SU-DHL-6 (cell line): Measurements from ENCODE around the gene MAP3K19.

Experiments used
- CTCF ChIP-seq: fragments of 200-600 bp; sonication (generic); IDR thresholded peaks from one replicate; pipeline ENCODE4 v1.5.1; 2017; ENCODE audit warnings: antibody characterized with exemption, mild to moderate bottlenecking, low read length, moderate library complexity; ENCODE audit not compliant: insufficient read depth, poor library complexity, severe bottlenecking
- EZH2phosphoT487 ChIP-seq: fragments of 200-600 bp; sonication (generic), shearing (Covaris generic); conservative IDR thresholded peaks from 2 replicates; pipeline ENCODE4 v1.6.1; 2018; ENCODE audit warnings: mild to moderate bottlenecking, antibody characterized with exemption, low read length, moderate library complexity, mixed read lengths

- no peak for TF ChIP-seq CTCF
- TF ChIP-seq EZH2phosphoT487: no peak
Measured at GRCh38 chr2:134934150-134934549, 113.1 kb downstream of the MAP3K19 start.
